Neuronal stem cell (in vitro differentiated cells): ENCODE measurements around the gene KIFAP3.
"Not testable (repeated sequence)": the region's sequence is repeated elsewhere in the genome, so short reads cannot be mapped to it uniquely, and the experiment has no call there.

Experiments used
- DNase-seq: peaks from one replicate; pipeline ENCODE4 v3.0.0-alpha.2; 2013; ENCODE audit warnings: low spot score
- H2AFZ ChIP-seq: one replicate; pipeline ENCODE4 v1.6.1; 2013; ENCODE audit warnings: mild to moderate bottlenecking, low read length, inconsistent platforms
- H2AK5ac ChIP-seq: 2 replicates; pipeline ENCODE4 v1.6.1; 2013; ENCODE audit warnings: low read depth, mild to moderate bottlenecking, inconsistent platforms, low read length, moderate library complexity, mixed read lengths
- H2BK120ac ChIP-seq: 2 replicates; pipeline ENCODE4 v1.6.1; 2013; ENCODE audit warnings: low read depth, mild to moderate bottlenecking, inconsistent platforms, low read length, moderate library complexity, mixed read lengths
- H2BK12ac ChIP-seq: one replicate; pipeline ENCODE4 v1.6.1; 2013; ENCODE audit warnings: low read length, inconsistent platforms
- H2BK15ac ChIP-seq: 2 replicates; pipeline ENCODE4 v1.6.1; 2013; ENCODE audit warnings: mild to moderate bottlenecking, low read length, inconsistent platforms, mixed read lengths
- H2BK5ac ChIP-seq: one replicate; pipeline ENCODE4 v1.6.1; 2013; ENCODE audit warnings: inconsistent platforms, mild to moderate bottlenecking, low read length, moderate library complexity
- H3K14ac ChIP-seq: one replicate; pipeline ENCODE4 v1.6.1; 2013; ENCODE audit warnings: low read length, inconsistent platforms
- H3K18ac ChIP-seq: 2 replicates; pipeline ENCODE4 v1.6.1; 2013; ENCODE audit warnings: low read length, inconsistent platforms
- H3K23ac ChIP-seq: 2 replicates; pipeline ENCODE4 v1.6.1; 2013; ENCODE audit warnings: low read depth, mild to moderate bottlenecking, mixed read lengths, low read length, inconsistent platforms; ENCODE audit not compliant: poor library complexity
- H3K27ac ChIP-seq: replicated peaks from 3 replicates; pipeline ENCODE4 v1.5.1; 2013; ENCODE audit warnings: low read length, inconsistent platforms
- H3K27me3 ChIP-seq, 3 experiments: 2 replicates each; pipeline ENCODE4 v1.6.1; 2013; ENCODE audit warnings: low read length in 3 of 3, mild to moderate bottlenecking in 2 of 3, inconsistent platforms in 1 of 3, low read depth in 1 of 3, mixed read lengths in 1 of 3, moderate library complexity in 1 of 3; ENCODE audit not compliant: control insufficient read depth in 3 of 3, insufficient read depth in 3 of 3
- H3K36me3 ChIP-seq, 2 donors: replicated peaks in 1 of 2; 2 replicates each; pipeline ENCODE4 v1.6.1; 2013; ENCODE audit warnings: low read length in 2 of 2; ENCODE audit not compliant: control insufficient read depth in 2 of 2, insufficient read depth in 2 of 2
- H3K4ac ChIP-seq: 2 replicates; pipeline ENCODE4 v1.6.1; 2013; ENCODE audit warnings: inconsistent platforms, mild to moderate bottlenecking, low read length, moderate library complexity
- H3K4me1 ChIP-seq, 2 donors: 1 replicate in 1 of 2; 2 replicates in 1 of 2; pipeline ENCODE4 v1.6.1; 2013; ENCODE audit warnings: low read length in 2 of 2, low read depth in 1 of 2; ENCODE audit not compliant: control insufficient read depth in 2 of 2, insufficient read depth in 1 of 2
- H3K4me2 ChIP-seq: one replicate; pipeline ENCODE4 v1.6.1; 2013; ENCODE audit warnings: mild to moderate bottlenecking, low read length, inconsistent platforms; ENCODE audit not compliant: insufficient read depth, poor library complexity, severe bottlenecking
- H3K4me3 ChIP-seq, 2 donors: 2 replicates each; pipeline ENCODE4 v1.5.1; 2013; ENCODE audit warnings: low read length in 2 of 2, mild to moderate bottlenecking in 2 of 2, inconsistent platforms in 1 of 2, moderate library complexity in 1 of 2
- H3K79me1 ChIP-seq: one replicate; pipeline ENCODE4 v1.6.1; 2013; ENCODE audit warnings: low read depth, mild to moderate bottlenecking, inconsistent platforms, low read length, moderate library complexity
- H3K9ac ChIP-seq: one replicate; pipeline ENCODE4 v1.6.1; 2013; ENCODE audit warnings: mild to moderate bottlenecking, low read depth, low read length, inconsistent platforms; ENCODE audit not compliant: poor library complexity
- H3K9me3 ChIP-seq, 2 donors: replicated peaks in 1 of 2; 2 replicates each; pipeline versions ENCODE3 to v1.6.1; 2013; ENCODE audit warnings: low read length in 2 of 2, mild to moderate bottlenecking in 2 of 2, inconsistent platforms in 1 of 2, low read depth in 1 of 2, mixed read lengths in 1 of 2, moderate library complexity in 1 of 2; ENCODE audit not compliant: control insufficient read depth in 2 of 2, insufficient read depth in 1 of 2
- H4K8ac ChIP-seq: one replicate; pipeline ENCODE4 v1.6.1; 2013; ENCODE audit warnings: low read depth, mild to moderate bottlenecking, inconsistent platforms, low read length, moderate library complexity
- H4K91ac ChIP-seq: one replicate; pipeline ENCODE4 v1.6.1; 2013; ENCODE audit warnings: low read length, low read depth, mild to moderate bottlenecking, inconsistent platforms; ENCODE audit not compliant: poor library complexity
- WGBS, 2 donors: extraction: QIAGEN DNeasy Blood & Tissue Kit; methylation state at CpG; one replicate each; pipeline ENCODE4 v1.1.7; 2013; ENCODE audit warnings: missing lambda C conversion rate in 2 of 2, mixed read lengths in 1 of 2; ENCODE audit not compliant: insufficient read length in 2 of 2, insufficient replicate concordance in 1 of 2; ENCODE audit errors: extremely low coverage in 2 of 2; 5-methylcytosine and 5-hydroxymethylcytosine counted together

KIFAP3 gene

DNA sequence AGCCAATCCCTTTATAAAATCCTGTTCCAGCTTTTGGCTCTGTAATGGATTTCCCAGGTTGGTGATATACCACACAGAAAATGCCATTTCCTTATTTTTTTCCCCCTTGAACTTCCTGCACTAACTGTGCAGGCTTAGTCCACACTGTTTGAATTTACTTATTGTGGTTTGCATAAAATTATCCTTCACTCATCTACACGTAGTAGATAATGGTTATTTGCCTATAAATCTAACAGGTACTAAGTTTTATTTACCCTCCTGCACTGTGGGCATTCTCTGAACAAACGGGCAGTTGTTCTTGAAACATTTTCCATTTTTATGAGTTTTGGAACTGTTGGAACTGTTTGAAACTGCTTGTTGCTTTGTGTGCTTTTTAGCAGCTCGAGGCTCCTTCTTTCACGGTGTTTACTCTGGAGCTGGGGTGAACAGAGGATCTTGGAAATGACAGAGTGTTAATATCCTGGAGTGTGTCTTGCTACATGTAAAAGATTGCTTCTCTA is 23.0 kb upstream of the KIFAP3 start:
- H4K91ac ChIP-seq: no peak overlapping the region
- no CpG with 5 or more reads among the region's 4 CpGs for WGBS, 2 donors

GRCh38 chr1:170096806-170097340 is 22.4 kb upstream of the KIFAP3 start:
- Histone ChIP-seq H3K23ac (no peak overlapping the region), H3K4me2 (no peak overlapping the region), H2BK12ac (no peak overlapping the region), H3K4me3 (no peak overlapping the region), H4K8ac (no peak overlapping the region), H3K18ac (no peak overlapping the region), H3K14ac (no peak overlapping the region), H2BK15ac (no peak overlapping the region), H3K27me3 (no peaks in the 10 kb centered on the region), H2BK5ac (no peak overlapping the region), H3K27ac (no peak overlapping the region), H2AFZ (peak overlapping the region; percentile 61), H3K9me3 (no peaks in the 10 kb centered on the region), H4K91ac (no peak overlapping the region), H2AK5ac (no peak overlapping the region), H3K36me3 (no peaks in the 10 kb centered on the region), H3K79me1 (no peaks in the 10 kb centered on the region), H3K9ac (no peak overlapping the region), H3K4me1 (peaks cover 0 to 19% of the 10 kb centered on the region in 2 donors), H2BK120ac (no peak overlapping the region), H3K4ac (no peak overlapping the region)
- no CpG with 5 or more reads among the region's 4 CpGs for WGBS, 2 donors
- no peak for DNase-seq

More for the DNA sequence above, 23.0 kb upstream of the KIFAP3 start:
- Histone ChIP-seq H3K4ac (no peak overlapping the region), H2BK15ac (no peak overlapping the region), H3K27me3 (no peaks in the 10 kb centered on the region), H2BK12ac (no peak overlapping the region), H2BK120ac (no peak overlapping the region), H3K79me1 (no peaks in the 10 kb centered on the region), H3K23ac (no peak overlapping the region), H3K27ac (no peak overlapping the region), H2BK5ac (no peak overlapping the region), H3K9ac (no peak overlapping the region), H3K4me1 (peaks cover 0 to 19% of the 10 kb centered on the region in 2 donors), H2AK5ac (no peak overlapping the region), H3K18ac (no peak overlapping the region), H3K36me3 (no peaks in the 10 kb centered on the region), H2AFZ (peak overlapping the region; percentile 63), H3K4me3 (no peak overlapping the region), H3K9me3 (no peaks in the 10 kb centered on the region), H3K4me2 (no peak overlapping the region), H4K8ac (no peak overlapping the region), H3K14ac (no peak overlapping the region)
- no peak for DNase-seq

DNA sequence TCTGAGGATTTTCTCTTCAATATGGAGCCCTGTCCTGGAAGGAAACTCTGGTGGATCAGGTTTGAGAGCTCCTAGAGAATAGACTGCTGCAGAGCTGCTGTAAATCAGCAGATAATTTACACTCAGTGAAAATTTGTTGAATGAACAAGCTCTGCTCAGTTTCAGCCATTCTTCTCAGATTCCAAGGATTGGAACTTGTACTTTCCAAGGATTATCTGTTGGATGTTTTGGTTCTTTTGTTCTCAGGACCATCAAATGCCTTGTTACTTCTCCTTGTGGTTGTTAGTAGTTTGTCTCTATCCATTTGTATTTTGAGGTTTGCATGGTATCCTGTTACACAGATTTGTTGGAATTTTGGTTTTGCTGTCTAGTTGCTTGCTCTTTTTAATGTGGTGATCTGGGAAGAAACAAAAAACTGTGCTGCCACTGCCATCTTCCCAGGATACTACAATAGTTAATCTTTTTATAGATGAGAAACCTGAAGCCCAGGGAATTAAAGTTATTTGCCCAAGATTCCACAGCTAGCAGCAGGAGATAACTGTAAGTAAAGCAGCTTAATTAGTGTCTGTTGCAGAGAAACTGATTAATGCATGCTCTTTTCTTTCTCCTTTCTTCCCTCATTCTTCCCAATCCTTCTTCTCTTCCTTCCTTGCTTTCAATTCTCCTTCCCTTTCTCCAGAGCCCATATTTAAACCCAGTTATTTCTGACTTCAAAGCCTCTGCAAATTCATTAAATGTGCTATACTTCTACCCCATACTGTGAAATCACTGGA is 21.7 kb upstream of the KIFAP3 start:
- Histone ChIP-seq H3K27me3 (no peaks in the 10 kb centered on the region), H2BK120ac (no peak overlapping the region), H3K79me1 (no peaks in the 10 kb centered on the region), H2BK12ac (no peak overlapping the region), H2BK15ac (no peak overlapping the region), H3K23ac (no peak overlapping the region), H3K4me3 (no peak overlapping the region), H4K91ac (no peak overlapping the region), H3K18ac (no peak overlapping the region), H3K4ac (no peak overlapping the region), H3K36me3 (no peaks in the 10 kb centered on the region), H3K4me2 (no peak overlapping the region), H3K9ac (no peak overlapping the region), H2BK5ac (no peak overlapping the region), H2AFZ (peak overlapping the region; percentile 25), H4K8ac (no peak overlapping the region), H2AK5ac (no peak overlapping the region), H3K14ac (no peak overlapping the region), H3K4me1 (peaks cover 0 to 19% of the 10 kb centered on the region in 2 donors), H3K27ac (no peak overlapping the region), H3K9me3 (no peaks in the 10 kb centered on the region)
- no peak for DNase-seq

GRCh38 chr1:170094697-170095616 is 20.5 kb upstream of the KIFAP3 start:
- H3K9ac ChIP-seq, DNase-seq, H3K27ac ChIP-seq, H3K79me1 ChIP-seq, H3K14ac ChIP-seq, H3K18ac ChIP-seq, H3K4me2 ChIP-seq, H3K4ac ChIP-seq, H3K9me3 ChIP-seq, H4K91ac ChIP-seq, H3K4me3 ChIP-seq, H2BK15ac ChIP-seq, H3K23ac ChIP-seq, H2AK5ac ChIP-seq, H2BK5ac ChIP-seq, H2BK12ac ChIP-seq, H3K36me3 ChIP-seq, H2BK120ac ChIP-seq, H3K27me3 ChIP-seq, H4K8ac ChIP-seq: not testable (repeated sequence)
- Histone ChIP-seq H2AFZ (peak overlapping the region; percentile 40), H3K4me1 (peaks cover 0 to 19% of the 10 kb centered on the region in 2 donors)
- WGBS, 2 donors: no CpG with 5 or more reads among the region's 31 CpGs
